ENCODE results near the gene NCOR2. TPM values are rescaled to one million over a fixed set of nuclear protein-coding genes. Genes with fewer than 3 reads are reported as not detected.

The NCOR2 gene
- total and polyA plus RNA-seq, 2 of the 8 experiments (the other 6 are each of a cell fraction or from before 2014, with no cell fraction given) = 14.8 to 275 TPM

- H4K8ac ChIP-seq (ENCODE audit: extremely low read depth, insufficient read depth, low read length) = 0 out of 2 replicates have a peak overlapping the region, but pooled peaks have one; percentile 60
- H2AK5ac ChIP-seq (ENCODE audit: low read depth, low read length) = peak overlapping the region; percentile 4; the same call in 1 of the 2 replicates
- ChIA-PET CTCF (ENCODE audit: partially characterized antibody) (interaction anchor here (0.8 to 3.3 kb wide), 8 partner anchors 11 to 226 kb away, joined by 3 to 17 read pairs (median 5); no protein-coding TSS in a partner anchor), POLR2A (ENCODE audit: partially characterized antibody) (interaction anchor here (0.8 to 1.3 kb wide), 8 partner anchors 13 to 40 kb away, joined by 3 to 6 read pairs (median 4); no protein-coding TSS in a partner anchor)
- H3K79me2 ChIP-seq (ENCODE audit: control insufficient read depth in 1 of 2, insufficient read depth in 2 of 2, low read length in 2 of 2) = peaks cover 52 to 88% of the 10 kb centered on the region in 2 experiments
- H3K4me3 ChIP-seq (ENCODE audit: extremely low read depth in 1 of 4, insufficient read depth in 2 of 4, low read depth in 3 of 4, low read length in 4 of 4) = no peak overlapping the region
- H3K23ac ChIP-seq (ENCODE audit: insufficient read length) = no peak overlapping the region
- no peak overlapping the region; the same call in 1 of the 2 replicates for H2BK15ac ChIP-seq (ENCODE audit: low read length)
- H3K9me3 ChIP-seq (ENCODE audit: insufficient read depth in 2 of 2, low read depth in 1 of 2, low read length in 1 of 2) = no peaks in the 10 kb centered on the region
- WGBS, 2 experiments (ENCODE audit: extremely low coverage in 1 of 2, insufficient coverage in 1 of 2, insufficient read length in 1 of 2, insufficient replicate concordance in 2 of 2, low coverage in 1 of 2, low lambda C conversion rate in 2 of 2, missing lambda C conversion rate in 1 of 2) = 86% methylated on average over 37 of the region's 37 CpGs; no CpG with 5 or more reads in 1 of the 2 experiments
- H2BK5ac ChIP-seq (ENCODE audit: low read depth, low read length) = peak overlapping the region; percentile 14
- H3K23me2 ChIP-seq (ENCODE audit: low read depth, low read length) = no peaks in the 10 kb centered on the region
- no peaks in the 10 kb centered on the region for H3K27me3 ChIP-seq (replicated peaks in 1 of 4; ENCODE audit: control insufficient read depth in 3 of 4, extremely low read depth in 1 of 4, insufficient read depth in 3 of 4, low read length in 3 of 4)
- peaks cover 0 to 36% (median 15%) of the 10 kb centered on the region in 4 experiments; a peak in 6 of 7 replicates for H3K4me1 ChIP-seq (replicated peaks in 1 of 4; ENCODE audit: control insufficient read depth in 3 of 4, insufficient read depth in 4 of 4, low read length in 3 of 4)
- H3K27ac ChIP-seq (ENCODE audit: low read depth, low read length) = peak overlapping the region; percentile 64; the same call in 1 of the 2 replicates
- DNase-seq (ENCODE audit: low read depth in 1 of 2, low spot score in 2 of 2) = no peak
- H4K5ac ChIP-seq (ENCODE audit: insufficient read length, low read depth, low read length) = no peak overlapping the region
- peaks cover 15% of the 10 kb centered on the region for H3K79me1 ChIP-seq (ENCODE audit: low read depth, low read length)
- H2AFZ ChIP-seq (ENCODE audit: low read length) = no peak overlapping the region
- peak overlapping the region; percentile 4; the same call in 1 of the 2 replicates for H2BK12ac ChIP-seq (ENCODE audit: low read depth, low read length)
- no peak overlapping the region for H3K9ac ChIP-seq (replicated peaks in 1 of 4; ENCODE audit: extremely low read depth in 1 of 4, low read depth in 3 of 4, low read length in 3 of 4)
- H3K4me2 ChIP-seq (ENCODE audit: insufficient read depth in 1 of 2, low read depth in 2 of 2, low read length in 2 of 2) = no peak overlapping the region
- H3K14ac ChIP-seq (ENCODE audit: insufficient read length) = no peak overlapping the region
- no peak for FAIRE-seq
- H3K18ac ChIP-seq (ENCODE audit: extremely low read depth, low read length) = peak overlapping the region; percentile 71; the same call in 1 of the 2 replicates
- peak overlapping the region; percentile 40; the same call in 1 of the 2 replicates for H2BK20ac ChIP-seq (ENCODE audit: low read length)
- H4K20me1 ChIP-seq (replicated peaks in 1 of 2; ENCODE audit: control insufficient read depth in 1 of 2, insufficient read depth in 2 of 2, low read length in 2 of 2) = peaks cover 37 to 52% of the 10 kb centered on the region in 2 experiments
- H3K36me3 ChIP-seq (ENCODE audit: control insufficient read depth in 2 of 4, insufficient read depth in 4 of 4, low read length in 3 of 4) = no peaks in the 10 kb centered on the region; a peak in 2 of 8 replicates
- H3K56ac ChIP-seq (replicated peaks; ENCODE audit: insufficient read length, low read depth, low read length) = no peak overlapping the region
- no peak overlapping the region for H3K4ac ChIP-seq (replicated peaks; ENCODE audit: insufficient read length, low read depth, low read length)
- H4K91ac ChIP-seq (replicated peaks; ENCODE audit: insufficient read length, low read length) = no peak overlapping the region
- no peak overlapping the region for H2BK120ac ChIP-seq (replicated peaks; ENCODE audit: low read depth, low read length)
- TF ChIP-seq SP1 (IDR thresholded peaks at IDR 0.05; ENCODE audit: low read depth, low read length) (no peak), SIN3A (conservative IDR thresholded peaks at IDR 0.05 in 1 of 2, IDR thresholded peaks at IDR 0.05 in 1 of 2; ENCODE audit: low read depth in 1 of 2, low read length in 2 of 2) (no peak), RBBP5 (IDR thresholded peaks at IDR 0.05; ENCODE audit: borderline replicate concordance, low read depth, low read length) (no peak), MAFK (IDR thresholded peaks at IDR 0.05; ENCODE audit: low read depth, low read length) (no peak), POLR2A (IDR thresholded peaks at IDR 0.05; ENCODE audit: control extremely low read depth in 1 of 2, low read depth in 2 of 2, low read length in 2 of 2) (no peak), EGR1 (IDR thresholded peaks at IDR 0.05; ENCODE audit: borderline replicate concordance, low read depth, low read length) (no peak), CHD1 (IDR thresholded peaks at IDR 0.05; ENCODE audit: low read depth, low read length) (no peak), CBX5 (IDR thresholded peaks at IDR 0.05; ENCODE audit: low read depth, low read length) (no peak), YY1 (IDR thresholded peaks at IDR 0.05; ENCODE audit: low read depth, low read length) (no peak), MAX (IDR thresholded peaks at IDR 0.05) (no peak), SIX5 (IDR thresholded peaks at IDR 0.05; ENCODE audit: low read depth, low read length) (no peak)
Measured at GRCh38 chr12:124539084-124540041, 28.0 kb downstream of the NCOR2 start.

Measured in H1 (cell line).